Muscle layer of colon (tissue), 2 donors: ENCODE results near the gene HDAC9.

Source experiments
- H3K27ac ChIP-seq: one replicate; pipeline ENCODE4 v1.7.0; 2013; ENCODE audit warnings: low read depth, mild to moderate bottlenecking, low read length, moderate library complexity
- H3K27me3 ChIP-seq, 2 donors: one replicate each; pipeline ENCODE4 v1.7.0; 2013; ENCODE audit warnings: low read length in 2 of 2, mild to moderate bottlenecking in 2 of 2; ENCODE audit not compliant: insufficient read depth in 2 of 2, control insufficient read depth in 1 of 2
- H3K36me3 ChIP-seq: one replicate; pipeline ENCODE4 v1.7.0; 2013; ENCODE audit warnings: mild to moderate bottlenecking, low read length; ENCODE audit not compliant: insufficient read depth
- H3K4me1 ChIP-seq: one replicate; pipeline ENCODE4 v1.7.0; 2013; ENCODE audit warnings: mild to moderate bottlenecking, low read length; ENCODE audit not compliant: insufficient read depth
- H3K4me3 ChIP-seq, 2 donors: one replicate each; pipeline ENCODE4 v1.7.0; 2013; ENCODE audit warnings: low read length in 2 of 2, low read depth in 1 of 2, mild to moderate bottlenecking in 1 of 2, moderate library complexity in 1 of 2
- H3K9ac ChIP-seq: one replicate; pipeline ENCODE4 v1.7.0; 2013; ENCODE audit warnings: low read length
- H3K9me3 ChIP-seq: one replicate; pipeline ENCODE4 v1.7.0; 2013; ENCODE audit warnings: mild to moderate bottlenecking, low read length
- donor health status: abdominal sarcoma.
- donor health status: Adenocarcinoma of cecum.

HDAC9 gene

GRCh38 chr7:18469316-18469715, 26.2 kb upstream of the HDAC9 start:
- no peaks in the 10 kb centered on the region for H3K27me3 ChIP-seq
- no peak overlapping the region for H3K4me3 ChIP-seq
- no peaks in the 10 kb centered on the region for H3K36me3 ChIP-seq
- H3K4me1 ChIP-seq, result no peaks in the 10 kb centered on the region
- no peaks in the 10 kb centered on the region for H3K9me3 ChIP-seq
- H3K9ac ChIP-seq, result no peak overlapping the region
- no peak overlapping the region for H3K27ac ChIP-seq

GRCh38 chr7:18471476-18472160, 23.9 kb upstream of the HDAC9 start:
- H3K36me3 ChIP-seq, result no peaks in the 10 kb centered on the region
- no peaks in the 10 kb centered on the region for H3K4me1 ChIP-seq
- H3K4me3 ChIP-seq, result no peak overlapping the region

GRCh38 chr7:18472161-18472483, 23.4 kb upstream of the HDAC9 start:
- H3K9me3 ChIP-seq, result no peaks in the 10 kb centered on the region
- H3K27me3 ChIP-seq, result no peaks in the 10 kb centered on the region
- H3K4me3 ChIP-seq, result no peak overlapping the region
- no peaks in the 10 kb centered on the region for H3K36me3 ChIP-seq
- H3K27ac ChIP-seq, result no peak overlapping the region
- no peaks in the 10 kb centered on the region for H3K4me1 ChIP-seq
- no peak overlapping the region for H3K9ac ChIP-seq

More at GRCh38 chr7:18471476-18472160, 23.9 kb upstream of the HDAC9 start:
- Histone ChIP-seq H3K27ac (no peak overlapping the region), H3K9me3 (no peaks in the 10 kb centered on the region), H3K27me3 (no peaks in the 10 kb centered on the region), H3K9ac (no peak overlapping the region)

- Histone ChIP-seq H3K9ac (no peak overlapping the region), H3K4me1 (no peaks in the 10 kb centered on the region), H3K27me3 (no peaks in the 10 kb centered on the region), H3K9me3 (no peaks in the 10 kb centered on the region), H3K27ac (no peak overlapping the region), H3K36me3 (no peaks in the 10 kb centered on the region), H3K4me3 (no peak overlapping the region)
Measured at GRCh38 chr7:18473119-18473518, 22.4 kb upstream of the HDAC9 start.

- no peaks in the 10 kb centered on the region for H3K27me3 ChIP-seq
- H3K27ac ChIP-seq, result no peak overlapping the region
- H3K36me3 ChIP-seq, result no peaks in the 10 kb centered on the region
- H3K9me3 ChIP-seq, result no peaks in the 10 kb centered on the region
- no peaks in the 10 kb centered on the region for H3K4me1 ChIP-seq
- no peak overlapping the region for H3K4me3 ChIP-seq
- H3K9ac ChIP-seq, result no peak overlapping the region
Measured at GRCh38 chr7:18474944-18475343, 20.6 kb upstream of the HDAC9 start.

- no peaks in the 10 kb centered on the region for H3K4me1 ChIP-seq
- H3K27me3 ChIP-seq, result no peaks in the 10 kb centered on the region
- no peak overlapping the region for H3K9ac ChIP-seq
- no peak overlapping the region for H3K27ac ChIP-seq
- no peaks in the 10 kb centered on the region for H3K9me3 ChIP-seq
- no peak overlapping the region for H3K4me3 ChIP-seq
- no peaks in the 10 kb centered on the region for H3K36me3 ChIP-seq
Measured at GRCh38 chr7:18475488-18475887, 20.1 kb upstream of the HDAC9 start.

- H3K36me3 ChIP-seq, result no peaks in the 10 kb centered on the region
- H3K4me1 ChIP-seq, result no peaks in the 10 kb centered on the region
- H3K9me3 ChIP-seq, result no peaks in the 10 kb centered on the region
- H3K27ac ChIP-seq, result no peak overlapping the region
- H3K4me3 ChIP-seq, result no peak overlapping the region
- no peaks in the 10 kb centered on the region for H3K27me3 ChIP-seq
- H3K9ac ChIP-seq, result no peak overlapping the region
Measured at GRCh38 chr7:18481776-18482175, 13.8 kb upstream of the HDAC9 start.

- Histone ChIP-seq H3K9me3 (no peaks in the 10 kb centered on the region), H3K36me3 (no peaks in the 10 kb centered on the region), H3K4me3 (no peak overlapping the region), H3K27ac (no peak overlapping the region), H3K9ac (no peak overlapping the region), H3K27me3 (no peaks in the 10 kb centered on the region), H3K4me1 (no peaks in the 10 kb centered on the region)
Measured at GRCh38 chr7:18488049-18488448, 7.5 kb upstream of the HDAC9 start.

GRCh38 chr7:18489624-18490023, 5.9 kb upstream of the HDAC9 start:
- H3K27me3 ChIP-seq, result no peaks in the 10 kb centered on the region
- H3K9ac ChIP-seq, result no peak overlapping the region
- no peak overlapping the region for H3K4me3 ChIP-seq
- peaks cover 5% of the 10 kb centered on the region for H3K4me1 ChIP-seq
- H3K9me3 ChIP-seq, result no peaks in the 10 kb centered on the region
- no peaks in the 10 kb centered on the region for H3K36me3 ChIP-seq
- H3K27ac ChIP-seq, result no peak overlapping the region

- Histone ChIP-seq H3K27me3 (no peaks in the 10 kb centered on the region), H3K36me3 (no peaks in the 10 kb centered on the region), H3K27ac (no peak overlapping the region), H3K4me1 (peaks cover 21% of the 10 kb centered on the region), H3K4me3 (no peak overlapping the region), H3K9me3 (no peaks in the 10 kb centered on the region), H3K9ac (no peak overlapping the region)
Measured at GRCh38 chr7:18491871-18492270, 3.7 kb upstream of the HDAC9 start.

- Histone ChIP-seq H3K9me3 (no peaks in the 10 kb centered on the region), H3K27ac (no peak overlapping the region), H3K4me3 (no peak overlapping the region), H3K27me3 (no peaks in the 10 kb centered on the region), H3K4me1 (peaks cover 21% of the 10 kb centered on the region), H3K36me3 (no peaks in the 10 kb centered on the region), H3K9ac (no peak overlapping the region)
Measured at GRCh38 chr7:18494406-18494805, 1.1 kb upstream of the HDAC9 start.

GRCh38 chr7:18494821-18495408, 634 bp upstream of the HDAC9 start:
- Histone ChIP-seq H3K9ac (no peak overlapping the region), H3K4me1 (peaks cover 21% of the 10 kb centered on the region), H3K9me3 (no peaks in the 10 kb centered on the region), H3K4me3 (peak overlapping the region in 1 of 2 donors; percentile 71), H3K27me3 (no peaks in the 10 kb centered on the region), H3K36me3 (no peaks in the 10 kb centered on the region), H3K27ac (no peak overlapping the region)
